T-cell (primary cell): ENCODE results near the gene RAB11FIP4. TPM values are rescaled to one million over a fixed set of nuclear protein-coding genes. Genes with fewer than 3 reads are reported as not detected.
"Not testable (repeated sequence)": the region's sequence is repeated elsewhere in the genome, so short reads cannot be mapped to it uniquely, and the experiment has no call there.

Experiments
- ATAC-seq, 4 experiments: fragments of 200-7000 bp in 3 of 4; fragments of 150-1000 bp in 1 of 4; cut with Tn5 transposase; replicated peaks in 1 of 4; 1 replicate in 3 of 4; 2 replicates in 1 of 4; pipeline ENCODE4 v1.10.0; 2021; ENCODE audit warnings: moderate library complexity in 3 of 4, mild to moderate bottlenecking in 2 of 4, moderate number of reproducible peaks in 1 of 4
- CTCF ChIA-PET, 2 donors: fragments of 300-600 bp; sonication (Branson Sonifier 250); formaldehyde crosslinking; loops; one replicate each; lab custom pipeline; 2022; ENCODE audit warnings: antibody characterized with exemption in 2 of 2; lab: Charles Lee
- POLR2A ChIA-PET, 2 donors: fragments of 300-600 bp; sonication (Branson Sonifier 250); formaldehyde crosslinking; loops; one replicate each; lab custom pipeline; 2022; ENCODE audit warnings: antibody characterized with exemption in 2 of 2; lab: Charles Lee
- DNase-seq, 35 experiments: peaks; one replicate each; pipeline versions ENCODE4 v3.0.0 to v3.0.0-alpha.2; 2013 to 2023
- H3K27ac ChIP-seq: one replicate; pipeline ENCODE4 v1.5.1; 2013; ENCODE audit warnings: low read length
- H3K27me3 ChIP-seq, 2 experiments: replicated peaks in 1 of 2; 1 replicate in 1 of 2; 2 replicates in 1 of 2; pipeline versions ENCODE4 v1.6.1 to v1.7.0; 2013; ENCODE audit warnings: low read length in 1 of 2, mixed read lengths in 1 of 2; ENCODE audit not compliant: control insufficient read depth in 2 of 2, insufficient read depth in 2 of 2; ENCODE audit errors: extremely low read depth in 1 of 2
- H3K36me3 ChIP-seq, 2 donors: 1 replicate in 1 of 2; 2 replicates in 1 of 2; pipeline versions ENCODE4 v1.6.1 to v1.7.0; 2013; ENCODE audit warnings: low read length in 1 of 2; ENCODE audit not compliant: control insufficient read depth in 2 of 2, insufficient read depth in 1 of 2; ENCODE audit errors: extremely low read depth in 1 of 2
- H3K4me1 ChIP-seq, 2 experiments: 1 replicate in 1 of 2; 2 replicates in 1 of 2; pipeline versions ENCODE4 v1.6.1 to v1.7.0; 2013; ENCODE audit warnings: low read length in 2 of 2, mixed read lengths in 1 of 2; ENCODE audit not compliant: insufficient read depth in 2 of 2, control insufficient read depth in 1 of 2; ENCODE audit errors: extremely low read depth in 1 of 2
- H3K4me3 ChIP-seq, 2 donors: 1 replicate in 1 of 2; 2 replicates in 1 of 2; pipeline versions ENCODE4 v1.5.1 to v1.7.0; 2013; ENCODE audit warnings: mild to moderate bottlenecking in 2 of 2, low read length in 1 of 2, moderate library complexity in 1 of 2; ENCODE audit not compliant: control insufficient read depth in 1 of 2; ENCODE audit errors: extremely low read depth in 1 of 2
- H3K9me3 ChIP-seq: 2 replicates; pipeline ENCODE4 v1.7.0; 2013
- H3K27ac Mint-ChIP-seq, 2 donors: one replicate each; pipeline ENCODE4 v1.8.0; 2020 to 2021; ENCODE audit warnings: mild to moderate bottlenecking in 2 of 2, mixed read lengths in 2 of 2
- H3K27me3 Mint-ChIP-seq, 2 donors: one replicate each; pipeline ENCODE4 v1.8.0; 2021 to 2022; ENCODE audit warnings: mixed read lengths in 2 of 2
- H3K36me3 Mint-ChIP-seq: one replicate; pipeline ENCODE4 v1.8.0; 2021; ENCODE audit warnings: mixed read lengths
- H3K4me1 Mint-ChIP-seq, 3 donors: one replicate each; pipeline ENCODE4 v1.8.0; 2020 to 2022; ENCODE audit warnings: mixed read lengths in 3 of 3, mild to moderate bottlenecking in 1 of 3
- H3K4me3 Mint-ChIP-seq, 3 donors: one replicate each; pipeline ENCODE4 v1.8.0; 2020 to 2022; ENCODE audit warnings: mild to moderate bottlenecking in 3 of 3, mixed read lengths in 3 of 3, moderate library complexity in 3 of 3
- H3K9me3 Mint-ChIP-seq, 3 donors: one replicate each; pipeline ENCODE4 v1.8.0; 2020 to 2022; ENCODE audit warnings: mixed read lengths in 3 of 3
- WGBS: methylation state at CpG from one replicate; pipeline ENCODE4 v1.1.5; 2013; ENCODE audit warnings: missing lambda C conversion rate; ENCODE audit not compliant: insufficient coverage; 5-methylcytosine and 5-hydroxymethylcytosine counted together
- total RNA-seq, 35 experiments: library from RNA in 6 of 35; stranded (reverse) in 6 of 35; fragments of 120-200 nt in 1 of 35; gene quantifications; one replicate each; pipeline versions ENCODE4 v1.2.1 to v1.2.4 and lab custom pipeline; 2013 to 2026

RAB11FIP4 gene
- total RNA-seq, 5 donors from 2014 or later (not counting 1 experiment from before 2014, with no cell fraction given): 45.6 to 72.6 (median 50.1) TPM

DNA sequence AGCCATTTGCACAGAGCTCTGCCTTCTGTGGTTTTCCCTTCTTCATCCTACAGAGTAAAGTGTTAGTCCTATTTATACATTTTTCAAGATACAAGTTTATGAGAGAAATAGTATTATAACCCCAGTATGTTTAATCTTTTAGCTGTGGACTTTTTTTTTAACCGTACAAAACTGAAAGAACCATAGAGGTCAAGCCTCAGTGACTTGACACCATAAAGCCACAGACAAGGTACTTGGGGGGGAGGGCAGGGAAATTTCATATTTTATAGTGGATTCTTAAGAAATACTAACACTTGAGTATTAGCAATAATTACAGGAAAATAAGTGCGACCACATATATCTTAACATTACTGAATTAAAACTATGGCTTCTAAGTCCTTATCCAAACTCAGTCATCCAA is 17.0 kb upstream of the RAB11FIP4 start:
- H3K27me3 Mint-ChIP-seq: no peaks in the 10 kb centered on the region
- no peak for ATAC-seq
- peaks cover 0 to 6% of the 10 kb centered on the region in 2 experiments for H3K4me1 ChIP-seq
- no peaks in the 10 kb centered on the region for H3K9me3 ChIP-seq
- POLR2A ChIA-PET: no interaction called here
- no peaks in the 10 kb centered on the region for H3K9me3 Mint-ChIP-seq
- H3K36me3 Mint-ChIP-seq: peaks cover 24% of the 10 kb centered on the region
- no peak overlapping the region for H3K4me3 ChIP-seq
- no peak overlapping the region for H3K4me3 Mint-ChIP-seq
- no peak for DNase-seq
- CTCF ChIA-PET: interaction anchor here (0.5 to 1.3 kb wide), 3 partner anchors 12 to 123 kb away, joined by 3 to 7 read pairs (median 4); no protein-coding TSS in a partner anchor
- WGBS: no CpG with 5 or more reads among the region's 2 CpGs
- H3K4me1 Mint-ChIP-seq: peaks cover 17 to 26% (median 18%) of the 10 kb centered on the region in 3 donors
- H3K36me3 ChIP-seq: peaks cover 0 to 7% of the 10 kb centered on the region in 2 donors
- H3K27me3 ChIP-seq: no peaks in the 10 kb centered on the region
- H3K27ac ChIP-seq: no peak overlapping the region
- no peak overlapping the region for H3K27ac Mint-ChIP-seq

GRCh38 chr17:31378638-31379037 is 12.8 kb upstream of the RAB11FIP4 start:
- H3K4me1 Mint-ChIP-seq: no peaks in the 10 kb centered on the region
- POLR2A ChIA-PET: no interaction called here
- Histone ChIP-seq H3K9me3 (no peaks in the 10 kb centered on the region), H3K4me1 (no peaks in the 10 kb centered on the region), H3K27me3 (no peaks in the 10 kb centered on the region), H3K27ac (no peak overlapping the region), H3K36me3 (peaks cover 0 to 7% of the 10 kb centered on the region in 2 donors), H3K4me3 (no peak overlapping the region)
- no peaks in the 10 kb centered on the region for H3K9me3 Mint-ChIP-seq
- no peaks in the 10 kb centered on the region for H3K27me3 Mint-ChIP-seq
- H3K4me3 Mint-ChIP-seq: no peak overlapping the region
- DNase-seq: no peak
- CTCF ChIA-PET: no interaction called here
- peaks cover 22% of the 10 kb centered on the region for H3K36me3 Mint-ChIP-seq
- ATAC-seq: no peak
- H3K27ac Mint-ChIP-seq: no peak overlapping the region

- Mint-ChIP-seq H3K4me1 (no peaks in the 10 kb centered on the region), H3K4me3 (no peak overlapping the region), H3K36me3 (peaks cover 14% of the 10 kb centered on the region), H3K27me3 (no peaks in the 10 kb centered on the region), H3K9me3 (no peaks in the 10 kb centered on the region), H3K27ac (no peak overlapping the region)
- ATAC-seq: no peak
- DNase-seq: no peak
- CTCF ChIA-PET: interaction anchor here in 1 of 2 donors (0.7 kb wide), 2 partner anchors 14 to 94 kb away, joined by 5 to 8 read pairs; no protein-coding TSS in a partner anchor
- POLR2A ChIA-PET: interaction anchor here in 1 of 2 donors (0.5 kb wide), 1 partner anchor 393 kb away, joined by 5 read pairs; no protein-coding TSS in a partner anchor
- no peak overlapping the region for H3K4me3 ChIP-seq
- H3K27ac ChIP-seq: no peak overlapping the region
- WGBS: no CpG with 5 or more reads among the region's 1 CpG
- H3K9me3 ChIP-seq: no peaks in the 10 kb centered on the region
- no peaks in the 10 kb centered on the region for H3K4me1 ChIP-seq
- no peaks in the 10 kb centered on the region for H3K36me3 ChIP-seq
- no peaks in the 10 kb centered on the region for H3K27me3 ChIP-seq
Observed at GRCh38 chr17:31379597-31380205, 11.8 kb upstream of the RAB11FIP4 start.

GRCh38 chr17:31381165-31381668 is 10.3 kb upstream of the RAB11FIP4 start:
- H3K4me1 Mint-ChIP-seq: no peaks in the 10 kb centered on the region
- Histone ChIP-seq H3K9me3 (no peaks in the 10 kb centered on the region), H3K4me1 (no peaks in the 10 kb centered on the region), H3K27ac (no peak overlapping the region), H3K4me3 (no peak overlapping the region), H3K27me3 (peaks cover 0 to 2% of the 10 kb centered on the region in 2 experiments), H3K36me3 (no peaks in the 10 kb centered on the region)
- no peak for ATAC-seq
- no peak overlapping the region for H3K4me3 Mint-ChIP-seq
- CTCF ChIA-PET: no interaction called here
- H3K27me3 Mint-ChIP-seq: no peaks in the 10 kb centered on the region
- POLR2A ChIA-PET: no interaction called here
- no peak overlapping the region for H3K27ac Mint-ChIP-seq
- no peak for DNase-seq
- no peaks in the 10 kb centered on the region for H3K9me3 Mint-ChIP-seq
- peaks cover 10% of the 10 kb centered on the region for H3K36me3 Mint-ChIP-seq

- ATAC-seq, H3K4me3 ChIP-seq, H3K4me1 Mint-ChIP-seq, H3K4me1 ChIP-seq, H3K4me3 Mint-ChIP-seq, H3K9me3 Mint-ChIP-seq, DNase-seq, H3K9me3 ChIP-seq, H3K27ac ChIP-seq, H3K27me3 ChIP-seq, H3K27me3 Mint-ChIP-seq, POLR2A ChIA-PET, H3K27ac Mint-ChIP-seq, H3K36me3 ChIP-seq, H3K36me3 Mint-ChIP-seq: not testable (repeated sequence)
- CTCF ChIA-PET: interaction anchor here (0.6 to 1.2 kb wide), 3 partner anchors 12 to 139 kb away, joined by 3 to 7 read pairs (median 3); no protein-coding TSS in a partner anchor
- WGBS: 96% methylated on average over 3 of the region's 11 CpGs
Observed at GRCh38 chr17:31382668-31383275, 8.7 kb upstream of the RAB11FIP4 start.

DNA sequence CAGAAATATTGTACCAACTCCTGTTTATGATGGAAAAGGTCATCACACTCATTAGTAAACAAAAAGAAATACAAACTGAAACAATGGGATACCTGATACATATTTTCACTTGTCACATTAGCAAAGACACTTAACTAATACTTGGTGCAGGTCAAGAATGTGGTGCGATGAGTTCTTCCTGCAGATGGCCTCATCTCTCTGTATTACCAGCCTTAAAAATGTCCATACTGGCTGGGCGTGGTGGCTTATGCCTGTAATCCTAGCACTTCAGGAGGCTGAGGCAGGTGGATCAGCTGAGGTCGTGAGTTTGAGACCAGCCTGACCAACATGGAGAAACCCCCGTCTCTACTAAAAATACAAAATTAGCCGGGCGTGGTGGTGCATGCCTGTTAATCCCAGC is 8.0 kb upstream of the RAB11FIP4 start:
- POLR2A ChIA-PET, ATAC-seq, H3K27me3 Mint-ChIP-seq, H3K36me3 Mint-ChIP-seq, H3K9me3 ChIP-seq, DNase-seq, H3K4me1 Mint-ChIP-seq, H3K4me3 ChIP-seq, H3K36me3 ChIP-seq, CTCF ChIA-PET, H3K9me3 Mint-ChIP-seq, H3K4me3 Mint-ChIP-seq, H3K27ac ChIP-seq, H3K4me1 ChIP-seq, H3K27ac Mint-ChIP-seq, H3K27me3 ChIP-seq: not testable (repeated sequence)
- 96% methylated on average over 6 of the region's 6 CpGs for WGBS
